CD4-positive, alpha-beta T cell (primary cell): ENCODE data around the gene PPP1CA. TPM values are rescaled to one million over a fixed set of nuclear protein-coding genes. Genes with fewer than 3 reads are reported as not detected.
"Not testable (repeated sequence)": the region's sequence is repeated elsewhere in the genome, so short reads cannot be mapped to it uniquely, and the experiment has no call there.

ENCODE experiments used
- ATAC-seq: fragments of 200-7000 bp; cut with Tn5 transposase; one replicate; pipeline ENCODE4 v1.10.0; 2022; ENCODE audit warnings: mild to moderate bottlenecking; ENCODE audit not compliant: poor library complexity
- CTCF ChIA-PET: fragments of 350-600 bp; sonication (Branson Sonifier 250); formaldehyde crosslinking; loops from one replicate; lab custom pipeline; 2021; ENCODE audit warnings: antibody characterized with exemption, inconsistent platforms; lab: Charles Lee
- POLR2A ChIA-PET: fragments of 350-600 bp; sonication (Branson Sonifier 250); formaldehyde crosslinking; loops from one replicate; lab custom pipeline; 2021; ENCODE audit warnings: antibody characterized with exemption, inconsistent platforms; lab: Charles Lee
- DNase-seq, 14 experiments: peaks; one replicate each; pipeline ENCODE4 v3.0.0-alpha.2; 2013 to 2020; ENCODE audit warnings: mixed read lengths in 2 of 14
- H3K27ac ChIP-seq, 2 donors: one replicate each; pipeline versions ENCODE4 v1.5.1 to v1.7.0; 2013; ENCODE audit warnings: low read length in 2 of 2, low read depth in 1 of 2, mild to moderate bottlenecking in 1 of 2
- H3K27me3 ChIP-seq, 2 experiments: 1 replicate in 1 of 2; 2 replicates in 1 of 2; pipeline versions ENCODE4 v1.6.1 to v1.7.0; 2013; ENCODE audit warnings: low read length in 2 of 2, control low read depth in 1 of 2, mild to moderate bottlenecking in 1 of 2, moderate library complexity in 1 of 2; ENCODE audit not compliant: insufficient read depth in 2 of 2, control insufficient read depth in 1 of 2
- H3K36me3 ChIP-seq: one replicate; pipeline ENCODE4 v1.6.1; 2013; ENCODE audit warnings: low read length, control low read depth; ENCODE audit not compliant: insufficient read depth
- H3K4me1 ChIP-seq: one replicate; pipeline ENCODE4 v1.6.1; 2013; ENCODE audit warnings: low read length, control low read depth; ENCODE audit not compliant: insufficient read depth
- H3K4me3 ChIP-seq: one replicate; pipeline ENCODE4 v1.5.1; 2013; ENCODE audit warnings: mild to moderate bottlenecking, low read length, moderate library complexity
- H3K9me3 ChIP-seq, 2 experiments: 1 replicate in 1 of 2; 2 replicates in 1 of 2; pipeline versions ENCODE4 v1.6.1 to v1.7.0; 2013; ENCODE audit warnings: low read length in 2 of 2, mild to moderate bottlenecking in 2 of 2, control low read depth in 1 of 2, moderate library complexity in 1 of 2; ENCODE audit not compliant: control insufficient read depth in 1 of 2, insufficient read depth in 1 of 2
- H3K27ac Mint-ChIP-seq: one replicate; pipeline ENCODE4 v1.8.0; 2020; ENCODE audit warnings: mixed read lengths
- H3K27me3 Mint-ChIP-seq: one replicate; pipeline ENCODE4 v1.8.0; 2021; ENCODE audit warnings: mixed read lengths
- H3K36me3 Mint-ChIP-seq: one replicate; pipeline ENCODE4 v1.8.0; 2021; ENCODE audit warnings: low read depth, mixed read lengths
- H3K4me1 Mint-ChIP-seq: one replicate; pipeline ENCODE4 v1.8.0; 2021; ENCODE audit warnings: low read depth, mixed read lengths
- H3K4me3 Mint-ChIP-seq: one replicate; pipeline ENCODE4 v1.8.0; 2020; ENCODE audit warnings: mild to moderate bottlenecking, mixed read lengths
- H3K9me3 Mint-ChIP-seq: one replicate; pipeline ENCODE4 v1.8.0; 2020; ENCODE audit warnings: mixed read lengths
- CTCF ChIP-seq: fragments of 200-600 bp; IDR thresholded peaks from one replicate; pipeline ENCODE4 v1.8.0; 2022; ENCODE audit warnings: antibody characterized with exemption, mild to moderate bottlenecking
- intact Hi-C, 2 experiments: fragments of 100-400 bp; cut with DNase I in 1 of 2; cut with micrococcal nuclease in 1 of 2; formaldehyde crosslinking; loops; one replicate each; pipeline versions ENCODE4 v1.15.1 to v1.9.0; 2023 to 2025; cut with DNase I, micrococcal nuclease
- total RNA-seq, 174 experiments: library from RNA in 2 of 174; stranded (reverse) in 2 of 174; gene quantifications; one replicate each; pipeline ENCODE4 v1.2.3 and lab custom pipeline; 2021 to 2026

PPP1CA gene
- total RNA-seq, 2 experiments from 2014 or later = 42.0 to 45.5 TPM

GRCh38 chr11:67405196-67405567, 3.5 kb upstream of the PPP1CA start:
- H3K27me3 ChIP-seq = no peaks in the 10 kb centered on the region
- ATAC-seq (no peak), DNase-seq (peak in 2 of 14 experiments; percentile 49 to 50)
- CTCF ChIA-PET = interaction anchor here (1.0 to 5.3 kb wide), 5 partner anchors 8 to 64 kb away, joined by 3 to 46 read pairs (median 4); partner anchors contain the start of genes CARNS1 and TMEM134
- no peaks in the 10 kb centered on the region for H3K27me3 Mint-ChIP-seq
- H3K4me1 ChIP-seq = peaks cover 86% of the 10 kb centered on the region
- no peaks in the 10 kb centered on the region for H3K9me3 ChIP-seq
- peak overlapping the region; percentile 100 for H3K4me3 Mint-ChIP-seq
- H3K27ac ChIP-seq = peak overlapping the region; percentile 72 to 84
- H3K4me1 Mint-ChIP-seq = peaks cover 73% of the 10 kb centered on the region
- H3K4me3 ChIP-seq = peak overlapping the region; percentile 100
- POLR2A ChIA-PET = interaction anchor here (1.0 to 7.1 kb wide), 13 partner anchors 8 to 117 kb away, joined by 3 to 353 read pairs (median 21); partner anchors contain the start of genes AIP, ANKRD13D, CABP4 and CARNS1
- H3K9me3 Mint-ChIP-seq = no peaks in the 10 kb centered on the region
- peaks cover 61% of the 10 kb centered on the region for H3K36me3 Mint-ChIP-seq
- H3K36me3 ChIP-seq = peaks cover 49% of the 10 kb centered on the region
- intact Hi-C loops = loop anchor here in 1 of 2 experiments (2.0 kb wide), 1 partner anchor 16 kb away; no protein-coding TSS in a partner anchor
- TF ChIP-seq CTCF = no peak
- peak overlapping the region; percentile 98 for H3K27ac Mint-ChIP-seq

GRCh38 chr11:67404515-67405195, 3.0 kb upstream of the PPP1CA start:
- CTCF ChIA-PET = interaction anchor here (1.0 to 5.3 kb wide), 6 partner anchors 9 to 64 kb away, joined by 3 to 46 read pairs (median 4); partner anchors contain the start of genes CARNS1, PTPRCAP and TMEM134
- peaks cover 71% of the 10 kb centered on the region for H3K4me1 Mint-ChIP-seq
- no peak for TF ChIP-seq CTCF
- peak overlapping the region; percentile 72 to 84 for H3K27ac ChIP-seq
- intact Hi-C loops = loop anchor here (2.0 to 5.0 kb wide), 2 partner anchors 16 to 103 kb away; partner anchors contain the start of genes CDK2AP2 (in 1 of the 2) and PITPNM1 (in 1 of the 2)
- H3K36me3 Mint-ChIP-seq = peaks cover 63% of the 10 kb centered on the region
- ATAC-seq (no peak), DNase-seq (peak in 10 of 14 experiments; percentile 39 to 87 (median 56))
- peaks cover 86% of the 10 kb centered on the region for H3K4me1 ChIP-seq
- peak overlapping the region; percentile 100 for H3K4me3 Mint-ChIP-seq
- POLR2A ChIA-PET = interaction anchor here (0.9 to 7.1 kb wide), 20 partner anchors 8 to 1980 kb away, joined by 3 to 353 read pairs (median 8); partner anchors contain the start of genes AIP, ANKRD13D, CABP4 and CARNS1
- H3K4me3 ChIP-seq = peak overlapping the region; percentile 100
- no peaks in the 10 kb centered on the region for H3K9me3 ChIP-seq
- no peaks in the 10 kb centered on the region for H3K9me3 Mint-ChIP-seq
- H3K36me3 ChIP-seq = peaks cover 48% of the 10 kb centered on the region
- no peaks in the 10 kb centered on the region for H3K27me3 Mint-ChIP-seq
- H3K27ac Mint-ChIP-seq = peak overlapping the region; percentile 98
- no peaks in the 10 kb centered on the region for H3K27me3 ChIP-seq

GRCh38 chr11:67403085-67403484, 1.4 kb upstream of the PPP1CA start:
- CTCF ChIA-PET = interaction anchor here (1.4 to 5.3 kb wide), 4 partner anchors 14 to 80 kb away, joined by 5 to 46 read pairs (median 14); partner anchors contain the start of genes AIP, CARNS1 and PTPRCAP
- H3K4me3 ChIP-seq = peak overlapping the region; percentile 100
- not testable (repeated sequence) for DNase-seq, H3K27me3 Mint-ChIP-seq, H3K27me3 ChIP-seq, H3K9me3 Mint-ChIP-seq, H3K9me3 ChIP-seq, ATAC-seq
- peak overlapping the region; percentile 100 for H3K4me3 Mint-ChIP-seq
- peak overlapping the region; percentile 98 for H3K27ac Mint-ChIP-seq
- intact Hi-C loops = loop anchor here (1.0 to 5.0 kb wide), 5 partner anchors 14 to 104 kb away; partner anchors contain the start of genes AIP (in 1 of the 2), CDK2AP2 (in 1 of the 2), PITPNM1 (in 1 of the 2) and TMEM134 (in 1 of the 2)
- H3K4me1 ChIP-seq = peaks cover 86% of the 10 kb centered on the region
- peaks cover 56% of the 10 kb centered on the region for H3K36me3 Mint-ChIP-seq
- POLR2A ChIA-PET = interaction anchor here (0.9 to 7.1 kb wide), 25 partner anchors 10 to 1979 kb away, joined by 3 to 353 read pairs (median 8); partner anchors contain the start of genes AIP, ANKRD13D, CARNS1 and CORO1B
- H3K36me3 ChIP-seq = peaks cover 52% of the 10 kb centered on the region
- peak overlapping the region; percentile 72 to 84 for H3K27ac ChIP-seq
- H3K4me1 Mint-ChIP-seq = peaks cover 58% of the 10 kb centered on the region

- H3K4me3 ChIP-seq = peak overlapping the region; percentile 51
- ATAC-seq, H3K27me3 ChIP-seq, DNase-seq, H3K27me3 Mint-ChIP-seq, H3K9me3 Mint-ChIP-seq, H3K9me3 ChIP-seq: not testable (repeated sequence)
- CTCF ChIA-PET = interaction anchor here (0.7 to 5.3 kb wide), 14 partner anchors 11 to 150 kb away, joined by 3 to 46 read pairs (median 6); partner anchors contain the start of genes AIP, CARNS1, CLCF1 and PTPRCAP
- H3K36me3 ChIP-seq = peaks cover 52% of the 10 kb centered on the region
- Mint-ChIP-seq H3K4me3 (peak overlapping the region; percentile 100), H3K27ac (peak overlapping the region; percentile 98), H3K4me1 (peaks cover 57% of the 10 kb centered on the region), H3K36me3 (peaks cover 56% of the 10 kb centered on the region)
- peak overlapping the region; percentile 62 to 84 for H3K27ac ChIP-seq
- peaks cover 86% of the 10 kb centered on the region for H3K4me1 ChIP-seq
- intact Hi-C loops = loop anchor here in 1 of 2 experiments (2.0 to 5.0 kb wide), 2 partner anchors 66 to 105 kb away; partner anchors contain the start of genes CDK2AP2, PITPNM1 and TMEM134
- POLR2A ChIA-PET = interaction anchor here (0.7 to 7.1 kb wide), 26 partner anchors 10 to 759 kb away, joined by 3 to 353 read pairs (median 7); partner anchors contain the start of genes AIP, CARNS1, CLCF1 and GPR152
Observed at GRCh38 chr11:67402192-67402839, 658 bp upstream of the PPP1CA start.
